B cell (primary cell): Measurements from ENCODE around the gene PKNOX2. TPM values are rescaled to one million over a fixed set of nuclear protein-coding genes. Genes with fewer than 3 reads are reported as not detected.

ENCODE experiments used
- ATAC-seq: fragments of 200-7000 bp; cut with Tn5 transposase; one replicate; pipeline ENCODE4 v1.10.0; 2021; ENCODE audit warnings: low read depth, mild to moderate bottlenecking, moderate number of reproducible peaks, moderate library complexity
- CTCF ChIA-PET: fragments of 350-600 bp; sonication (Branson Sonifier 250); formaldehyde crosslinking; loops from one replicate; lab custom pipeline; 2021; ENCODE audit warnings: antibody characterized with exemption, inconsistent platforms; lab: Charles Lee
- POLR2A ChIA-PET: fragments of 350-600 bp; sonication (Branson Sonifier 250); formaldehyde crosslinking; loops from one replicate; lab custom pipeline; 2021; ENCODE audit warnings: antibody characterized with exemption; lab: Charles Lee
- DNase-seq: peaks from one replicate; pipeline ENCODE4 v3.0.0; 2013
- H2AFZ ChIP-seq: 2 replicates; pipeline ENCODE4 v1.6.1; 2012; ENCODE audit warnings: mild to moderate bottlenecking, low read depth, low read length; ENCODE audit not compliant: insufficient read depth, poor library complexity, severe bottlenecking
- H3K27ac ChIP-seq, 2 donors: 1 replicate in 1 of 2; 2 replicates in 1 of 2; pipeline ENCODE4 v1.5.1; 2012 to 2013; ENCODE audit warnings: low read length in 2 of 2, mild to moderate bottlenecking in 2 of 2, moderate library complexity in 1 of 2
- H3K27me3 ChIP-seq, 4 experiments: fragments of 200-600 bp in 1 of 4; sonication (generic) in 1 of 4; replicated peaks in 1 of 4; 1 replicate in 2 of 4; 2 replicates in 2 of 4; pipeline versions ENCODE4 v1.6.1 to v1.7.0; 2013 to 2016; ENCODE audit warnings: low read length in 3 of 4, mild to moderate bottlenecking in 2 of 4, mixed read lengths in 1 of 4, moderate library complexity in 1 of 4; ENCODE audit not compliant: insufficient read depth in 4 of 4, control insufficient read depth in 3 of 4; ENCODE audit errors: control extremely low read depth in 1 of 4
- H3K36me3 ChIP-seq, 2 experiments: replicated peaks in 1 of 2; 1 replicate in 1 of 2; 2 replicates in 1 of 2; pipeline versions ENCODE4 v1.6.1 to v1.7.1; 2013; ENCODE audit warnings: low read length in 1 of 2; ENCODE audit not compliant: insufficient read depth in 2 of 2, control insufficient read depth in 1 of 2; ENCODE audit errors: control extremely low read depth in 1 of 2, extremely low read depth in 1 of 2
- H3K4me1 ChIP-seq, 2 donors: fragments of 200-600 bp in 1 of 2; sonication (generic) in 1 of 2; 1 replicate in 1 of 2; 2 replicates in 1 of 2; pipeline versions ENCODE4 v1.5.1 to v1.6.1; 2013 to 2017; ENCODE audit warnings: low read length in 2 of 2; ENCODE audit not compliant: control insufficient read depth in 2 of 2, insufficient read depth in 2 of 2
- H3K4me2 ChIP-seq: replicated peaks from 2 replicates; pipeline ENCODE3; 2012; ENCODE audit warnings: mild to moderate bottlenecking, low read depth, low read length; ENCODE audit not compliant: poor library complexity, severe bottlenecking
- H3K4me3 ChIP-seq, 5 experiments: fragments of 200-600 bp in 1 of 5; sonication (generic) in 1 of 5; 1 replicate in 3 of 5; 2 replicates in 2 of 5; pipeline versions ENCODE4 v1.5.1 to v1.7.0; 2011 to 2016; ENCODE audit warnings: low read length in 4 of 5, mild to moderate bottlenecking in 4 of 5, low read depth in 2 of 5, control low read depth in 1 of 5, moderate library complexity in 1 of 5; ENCODE audit not compliant: insufficient read depth in 1 of 5; ENCODE audit errors: control extremely low read depth in 1 of 5, extremely low read depth in 1 of 5
- H3K79me2 ChIP-seq: fragments of 200-600 bp; sonication (generic); one replicate; pipeline ENCODE4 v1.6.0; 2016; ENCODE audit warnings: low read length; ENCODE audit not compliant: control insufficient read depth, insufficient read depth
- H3K9ac ChIP-seq: fragments of 200-600 bp; sonication (generic); 2 replicates; pipeline ENCODE4 v1.6.1; 2017; ENCODE audit warnings: mild to moderate bottlenecking, low read length, moderate library complexity
- H3K9me3 ChIP-seq, 3 donors: one replicate each; pipeline versions ENCODE4 v1.6.1 to v1.7.1; 2013; ENCODE audit warnings: low read length in 2 of 3; ENCODE audit not compliant: control insufficient read depth in 2 of 3, insufficient read depth in 1 of 3; ENCODE audit errors: control extremely low read depth in 1 of 3
- H4K20me1 ChIP-seq: 2 replicates; pipeline ENCODE4 v1.6.0; 2012; ENCODE audit warnings: mild to moderate bottlenecking, low read length; ENCODE audit not compliant: insufficient read depth, control insufficient read depth, poor library complexity, severe bottlenecking
- H3K27ac Mint-ChIP-seq: one replicate; pipeline ENCODE4 v1.8.0; 2021; ENCODE audit warnings: mixed read lengths
- H3K27me3 Mint-ChIP-seq: one replicate; pipeline ENCODE4 v1.8.0; 2021; ENCODE audit warnings: mixed read lengths
- H3K4me1 Mint-ChIP-seq: one replicate; pipeline ENCODE4 v1.8.0; 2021; ENCODE audit warnings: mixed read lengths
- H3K4me3 Mint-ChIP-seq: one replicate; pipeline ENCODE4 v1.8.0; 2021; ENCODE audit warnings: mixed read lengths
- H3K9me3 Mint-ChIP-seq: one replicate; pipeline ENCODE4 v1.8.0; 2022; ENCODE audit warnings: mixed read lengths; ENCODE audit not compliant: insufficient read depth
- EZH2 ChIP-seq: IDR thresholded peaks from 2 replicates; pipeline ENCODE4 v1.6.1; 2012; ENCODE audit warnings: borderline replicate concordance, low read depth, mild to moderate bottlenecking, moderate library complexity, low read length; ENCODE audit not compliant: insufficient read depth, poor library complexity, severe bottlenecking
- WGBS: methylation state at CpG from one replicate; pipeline ENCODE4 v1.1.5; 2013; ENCODE audit warnings: missing lambda C conversion rate; ENCODE audit not compliant: insufficient coverage; 5-methylcytosine and 5-hydroxymethylcytosine counted together
- intact Hi-C: fragments of 100-400 bp; cut with micrococcal nuclease; formaldehyde crosslinking; loops from one replicate; pipeline ENCODE4 v1.10.0; 2022
- polyA plus RNA-seq: library from polyadenylated mRNA; depleted of rRNA; stranded (reverse); fragments of >200 nt; gene quantifications from 2 replicates; pipeline ENCODE4 v1.2.3, GENCODE V29; 2012
- total RNA-seq, 2 donors: library from RNA; stranded (reverse); fragments of 120-200 nt in 1 of 2; gene quantifications; 1 replicate in 1 of 2; 2 replicates in 1 of 2; pipeline versions ENCODE4 v1.2.3 to v1.2.4, GENCODE V29; 2013 to 2022
- TF ChIP-seq, protein P1 (sequence below): fragments of 200-600 bp; IDR thresholded peaks from one replicate; pipeline ENCODE4 v1.8.0; 2022; ENCODE audit warnings: antibody characterized with exemption, mild to moderate bottlenecking

Gene PKNOX2
- total and polyA plus RNA-seq, 2 donors (not counting 1 experiment from before 2014, with no cell fraction given) = not detected

DNA sequence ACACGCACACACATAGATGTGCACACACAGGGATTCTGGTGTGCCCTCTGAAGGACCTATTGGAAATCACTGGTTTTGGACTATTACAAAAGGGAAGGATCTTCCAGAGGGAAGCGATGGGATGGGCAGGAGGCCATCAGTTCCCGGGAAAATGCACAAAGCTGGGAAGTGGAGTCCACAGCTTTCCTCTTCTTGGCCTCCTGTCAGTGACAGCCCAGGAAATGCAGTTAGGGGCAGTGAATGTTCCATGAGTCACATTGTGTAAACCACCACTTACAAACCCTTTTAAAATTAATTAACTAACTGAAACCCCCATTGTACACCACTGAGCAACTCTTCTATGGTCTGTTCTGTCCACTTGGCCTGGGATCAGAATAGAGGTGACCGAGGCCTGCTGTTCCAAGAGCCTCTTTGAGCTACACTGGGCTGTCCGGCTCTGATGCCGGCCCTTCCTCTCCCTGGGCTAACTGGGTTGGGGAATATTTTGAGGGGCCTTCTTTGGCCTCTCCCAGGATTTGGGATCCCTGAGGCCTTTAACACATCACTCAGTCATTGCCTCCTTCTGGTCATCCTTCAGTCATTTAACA, 193.8 kb downstream of the PKNOX2 start:
- no peak overlapping the region for H2AFZ ChIP-seq
- intact Hi-C loops = no loop called here
- ChIA-PET POLR2A (no interaction called here), CTCF (no interaction called here)
- no peak overlapping the region for H3K27ac ChIP-seq
- no peaks in the 10 kb centered on the region for H3K79me2 ChIP-seq
- peaks cover 0 to 3% (median 0%) of the 10 kb centered on the region in 3 donors for H3K9me3 ChIP-seq
- Mint-ChIP-seq H3K4me3 (no peak overlapping the region), H3K9me3 (no peaks in the 10 kb centered on the region), H3K4me1 (peaks cover 2% of the 10 kb centered on the region), H3K27ac (no peak overlapping the region), H3K27me3 (no peaks in the 10 kb centered on the region)
- no peak for ATAC-seq
- no peak overlapping the region for H3K9ac ChIP-seq
- no peaks in the 10 kb centered on the region for H3K4me1 ChIP-seq
- H4K20me1 ChIP-seq = no peaks in the 10 kb centered on the region
- H3K4me3 ChIP-seq = no peak overlapping the region
- no peak for DNase-seq
- H3K27me3 ChIP-seq = no peaks in the 10 kb centered on the region
- WGBS = 95% methylated on average over 2 of the region's 6 CpGs
- no peak overlapping the region for H3K4me2 ChIP-seq
- TF ChIP-seq, protein P1, sequence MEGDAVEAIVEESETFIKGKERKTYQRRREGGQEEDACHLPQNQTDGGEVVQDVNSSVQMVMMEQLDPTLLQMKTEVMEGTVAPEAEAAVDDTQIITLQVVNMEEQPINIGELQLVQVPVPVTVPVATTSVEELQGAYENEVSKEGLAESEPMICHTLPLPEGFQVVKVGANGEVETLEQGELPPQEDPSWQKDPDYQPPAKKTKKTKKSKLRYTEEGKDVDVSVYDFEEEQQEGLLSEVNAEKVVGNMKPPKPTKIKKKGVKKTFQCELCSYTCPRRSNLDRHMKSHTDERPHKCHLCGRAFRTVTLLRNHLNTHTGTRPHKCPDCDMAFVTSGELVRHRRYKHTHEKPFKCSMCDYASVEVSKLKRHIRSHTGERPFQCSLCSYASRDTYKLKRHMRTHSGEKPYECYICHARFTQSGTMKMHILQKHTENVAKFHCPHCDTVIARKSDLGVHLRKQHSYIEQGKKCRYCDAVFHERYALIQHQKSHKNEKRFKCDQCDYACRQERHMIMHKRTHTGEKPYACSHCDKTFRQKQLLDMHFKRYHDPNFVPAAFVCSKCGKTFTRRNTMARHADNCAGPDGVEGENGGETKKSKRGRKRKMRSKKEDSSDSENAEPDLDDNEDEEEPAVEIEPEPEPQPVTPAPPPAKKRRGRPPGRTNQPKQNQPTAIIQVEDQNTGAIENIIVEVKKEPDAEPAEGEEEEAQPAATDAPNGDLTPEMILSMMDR = no peak
- TF ChIP-seq EZH2 = no peak
- no peaks in the 10 kb centered on the region for H3K36me3 ChIP-seq

DNA sequence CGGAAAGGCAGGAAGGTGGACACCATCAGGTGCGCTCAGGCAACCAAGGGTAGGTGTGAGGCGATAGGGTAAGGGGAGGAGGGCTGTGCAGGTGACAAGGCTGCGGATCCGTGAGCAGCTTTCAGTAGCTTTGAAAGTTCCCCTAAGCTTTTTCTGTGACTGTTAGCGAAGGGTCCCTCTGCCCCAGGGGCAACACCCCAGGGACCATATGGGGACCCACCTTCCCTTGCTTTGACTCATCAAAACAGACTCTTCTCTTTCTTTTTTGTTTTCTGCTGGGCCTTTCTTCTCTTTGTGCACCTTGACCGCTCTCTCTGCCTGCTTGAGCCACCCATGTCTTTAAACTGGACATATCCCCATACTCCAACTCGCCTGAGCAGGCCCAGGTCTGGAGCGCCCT, 194.6 kb downstream of the PKNOX2 start:
- Histone ChIP-seq H3K4me1 (no peaks in the 10 kb centered on the region), H2AFZ (no peak overlapping the region), H3K79me2 (no peaks in the 10 kb centered on the region), H3K4me2 (no peak overlapping the region), H3K4me3 (no peak overlapping the region), H3K27me3 (no peaks in the 10 kb centered on the region), H3K9me3 (peaks cover 0 to 3% (median 0%) of the 10 kb centered on the region in 3 donors), H3K27ac (no peak overlapping the region), H4K20me1 (no peaks in the 10 kb centered on the region), H3K36me3 (no peaks in the 10 kb centered on the region), H3K9ac (no peak overlapping the region)
- Mint-ChIP-seq H3K27ac (no peak overlapping the region), H3K4me3 (no peak overlapping the region), H3K4me1 (peaks cover 2% of the 10 kb centered on the region), H3K27me3 (no peaks in the 10 kb centered on the region), H3K9me3 (no peaks in the 10 kb centered on the region)
- intact Hi-C loops = no loop called here
- 81% methylated on average over 8 of the region's 9 CpGs for WGBS
- ChIA-PET CTCF (no interaction called here), POLR2A (no interaction called here)
- TF ChIP-seq, protein P1 = no peak
- no peak for TF ChIP-seq EZH2
- DNase-seq = no peak
- ATAC-seq = no peak
